NCI-H748 (cell line): ENCODE measurements around the gene CNTROB.

Source experiments
- DNase-seq: peaks from one replicate; lab custom pipeline; 2025; ENCODE audit not compliant: unreplicated experiment; lab: John Stamatoyannopoulos, UW

Gene CNTROB

GRCh38 chr17:7931709-7932482, at the start of gene CNTROB, which contains the start of gene TRAPPC1:
TSS of gene CNTROB (plus strand) at chr17:7932206. CDS start at chr17:7933080, 874 bp downstream.
TSS of gene TRAPPC1 (minus strand) at chr17:7931946. CDS start at chr17:7931829, 117 bp downstream.
- peak; percentile 100 for DNase-seq

GRCh38 chr17:7882629-7883028, 49.4 kb upstream of the CNTROB start:
- DNase-seq: no peak

- DNase-seq: peak; percentile 45
These were observed 48.1 kb upstream of the CNTROB start for GRCh38 chr17:7883781-7884386.

GRCh38 chr17:7884581-7885366, 47.2 kb upstream of the CNTROB start:
- DNase-seq: peak; percentile 32

- peak; percentile 78 for DNase-seq
These were observed 46.4 kb upstream of the CNTROB start for GRCh38 chr17:7885367-7886226.

- DNase-seq: peak; percentile 66
These were observed 45.6 kb upstream of the CNTROB start for GRCh38 chr17:7886227-7887037.

- DNase-seq: peak; percentile 89
These were observed 44.9 kb upstream of the CNTROB start for GRCh38 chr17:7887038-7887481.

GRCh38 chr17:7887482-7888183, 44.4 kb upstream of the CNTROB start:
- peak; percentile 97 for DNase-seq

- peak; percentile 81 for DNase-seq
These were observed 43.7 kb upstream of the CNTROB start, which contains the start of gene CHD3 for GRCh38 chr17:7888184-7888920. TSS of gene CHD3 (plus strand) at chr17:7888789. CDS start at chr17:7889001, 212 bp downstream.

- peak; percentile 98 for DNase-seq
These were observed 42.6 kb upstream of the CNTROB start for GRCh38 chr17:7889166-7889955.

GRCh38 chr17:7893187-7893880, 38.7 kb upstream of the CNTROB start:
- DNase-seq: no peak

GRCh38 chr17:7894226-7894625, 37.8 kb upstream of the CNTROB start:
- DNase-seq: no peak

GRCh38 chr17:7894866-7895265, 37.1 kb upstream of the CNTROB start:
- no peak for DNase-seq

- DNase-seq: no peak
These were observed 34.9 kb upstream of the CNTROB start for GRCh38 chr17:7897090-7897489.

GRCh38 chr17:7897773-7898172, 34.2 kb upstream of the CNTROB start:
- peak; percentile 15 for DNase-seq

- DNase-seq: no peak
These were observed 28.6 kb upstream of the CNTROB start for GRCh38 chr17:7903154-7904103.
